Effector memory CD4-positive, alpha-beta T cell (primary cell): ENCODE results near the gene MEA1.
"Not testable (repeated sequence)": the region's sequence is repeated elsewhere in the genome, so short reads cannot be mapped to it uniquely, and the experiment has no call there.

Experiments
- DNase-seq, 3 donors: peaks; one replicate each; pipeline ENCODE4 v3.0.0-alpha.2; 2020
- H3K27ac ChIP-seq: 2 replicates; pipeline ENCODE4 v1.7.0; 2013; ENCODE audit warnings: mild to moderate bottlenecking, low read length, moderate library complexity; ENCODE audit not compliant: insufficient read depth, poor library complexity, severe bottlenecking
- H3K27me3 ChIP-seq: replicated peaks from 2 replicates; pipeline ENCODE4 v1.7.0; 2013; ENCODE audit warnings: mild to moderate bottlenecking, low read length; ENCODE audit not compliant: insufficient read depth, control insufficient read depth, poor library complexity, severe bottlenecking
- H3K36me3 ChIP-seq: 2 replicates; pipeline ENCODE4 v1.7.0; 2013; ENCODE audit warnings: mild to moderate bottlenecking, low read length, moderate library complexity; ENCODE audit not compliant: control insufficient read depth, insufficient read depth
- H3K4me1 ChIP-seq: 2 replicates; pipeline ENCODE4 v1.7.0; 2013; ENCODE audit warnings: low read length, mild to moderate bottlenecking; ENCODE audit not compliant: control insufficient read depth, insufficient read depth, poor library complexity, severe bottlenecking
- H3K4me3 ChIP-seq: 2 replicates; pipeline ENCODE4 v1.7.0; 2013; ENCODE audit warnings: low read length, low read depth, mild to moderate bottlenecking; ENCODE audit not compliant: insufficient read depth, poor library complexity, severe bottlenecking
- H3K9me3 ChIP-seq: 2 replicates; pipeline ENCODE4 v1.7.0; 2013; ENCODE audit warnings: mild to moderate bottlenecking, low read length, moderate library complexity; ENCODE audit not compliant: control insufficient read depth

MEA1 gene

GRCh38 chr6:43013097-43013842, 476 bp downstream of the MEA1 start:
- H3K27ac ChIP-seq, result peak overlapping the region; percentile 79
- no peaks in the 10 kb centered on the region for H3K9me3 ChIP-seq
- no peak for DNase-seq
- no peaks in the 10 kb centered on the region for H3K27me3 ChIP-seq
- peak overlapping the region; percentile 80 for H3K4me3 ChIP-seq
- peaks cover 23% of the 10 kb centered on the region for H3K4me1 ChIP-seq
- H3K36me3 ChIP-seq, result peaks cover 51% of the 10 kb centered on the region

- Histone ChIP-seq H3K4me3 (no peak overlapping the region), H3K4me1 (peaks cover 22% of the 10 kb centered on the region), H3K36me3 (peaks cover 51% of the 10 kb centered on the region), H3K9me3 (no peaks in the 10 kb centered on the region), H3K27ac (peak overlapping the region; percentile 79), H3K27me3 (no peaks in the 10 kb centered on the region)
- no peak for DNase-seq
Observed at GRCh38 chr6:43012364-43012763, 1.4 kb downstream of the MEA1 start.

GRCh38 chr6:43011207-43011606, 2.5 kb downstream of the MEA1 start:
- no peak for DNase-seq
- Histone ChIP-seq H3K9me3 (no peaks in the 10 kb centered on the region), H3K27me3 (no peaks in the 10 kb centered on the region), H3K36me3 (peaks cover 58% of the 10 kb centered on the region), H3K4me1 (peaks cover 19% of the 10 kb centered on the region), H3K4me3 (no peak overlapping the region), H3K27ac (no peak overlapping the region)

- Histone ChIP-seq H3K27ac (no peak overlapping the region), H3K9me3 (no peaks in the 10 kb centered on the region), H3K27me3 (no peaks in the 10 kb centered on the region), H3K4me3 (no peak overlapping the region), H3K4me1 (peaks cover 10% of the 10 kb centered on the region), H3K36me3 (peaks cover 62% of the 10 kb centered on the region)
- DNase-seq, result no peak
Observed at GRCh38 chr6:43009124-43009523, 4.6 kb downstream of the MEA1 start.

- Histone ChIP-seq H3K36me3 (peaks cover 60% of the 10 kb centered on the region), H3K4me1 (peaks cover 2% of the 10 kb centered on the region), H3K9me3 (no peaks in the 10 kb centered on the region), H3K27ac (no peak overlapping the region), H3K27me3 (no peaks in the 10 kb centered on the region), H3K4me3 (no peak overlapping the region)
- DNase-seq, result no peak
Observed at GRCh38 chr6:43007126-43007525, 6.6 kb downstream of the MEA1 start.

- H3K27ac ChIP-seq, result no peak overlapping the region
- H3K9me3 ChIP-seq, result no peaks in the 10 kb centered on the region
- H3K36me3 ChIP-seq, result peaks cover 52% of the 10 kb centered on the region
- H3K4me1 ChIP-seq, result peaks cover 2% of the 10 kb centered on the region
- DNase-seq, result no peak
- H3K4me3 ChIP-seq, result no peak overlapping the region
- H3K27me3 ChIP-seq, result no peaks in the 10 kb centered on the region
Observed at GRCh38 chr6:43006251-43006650, 7.5 kb downstream of the MEA1 start.

- no peak overlapping the region for H3K4me3 ChIP-seq
- no peaks in the 10 kb centered on the region for H3K9me3 ChIP-seq
- DNase-seq, result no peak
- H3K4me1 ChIP-seq, result peaks cover 2% of the 10 kb centered on the region
- H3K27ac ChIP-seq, result no peak overlapping the region
- H3K27me3 ChIP-seq, result no peaks in the 10 kb centered on the region
- peaks cover 47% of the 10 kb centered on the region for H3K36me3 ChIP-seq
Observed at GRCh38 chr6:43005844-43006243, 7.9 kb downstream of the MEA1 start.

- DNase-seq, result no peak
- no peak overlapping the region for H3K27ac ChIP-seq
- H3K27me3 ChIP-seq, result no peaks in the 10 kb centered on the region
- no peaks in the 10 kb centered on the region for H3K9me3 ChIP-seq
- H3K4me1 ChIP-seq, result no peaks in the 10 kb centered on the region
- peaks cover 13% of the 10 kb centered on the region for H3K36me3 ChIP-seq
- H3K4me3 ChIP-seq, result no peak overlapping the region
Observed at GRCh38 chr6:43001843-43002242, 11.9 kb downstream of the MEA1 start.

- H3K9me3 ChIP-seq, H3K27me3 ChIP-seq, H3K4me3 ChIP-seq, DNase-seq, H3K36me3 ChIP-seq, H3K4me1 ChIP-seq, H3K27ac ChIP-seq: not testable (repeated sequence)
Observed at GRCh38 chr6:42998205-42998604, 15.5 kb downstream of the MEA1 start.

GRCh38 chr6:42996513-42996912, 17.2 kb downstream of the MEA1 start:
- Histone ChIP-seq H3K36me3 (peaks cover 11% of the 10 kb centered on the region), H3K27me3 (no peaks in the 10 kb centered on the region), H3K4me1 (no peaks in the 10 kb centered on the region), H3K4me3 (no peak overlapping the region), H3K27ac (no peak overlapping the region), H3K9me3 (no peaks in the 10 kb centered on the region)
- no peak for DNase-seq
